ENCODE results near the gene PLPP1.

The PLPP1 gene

DNA sequence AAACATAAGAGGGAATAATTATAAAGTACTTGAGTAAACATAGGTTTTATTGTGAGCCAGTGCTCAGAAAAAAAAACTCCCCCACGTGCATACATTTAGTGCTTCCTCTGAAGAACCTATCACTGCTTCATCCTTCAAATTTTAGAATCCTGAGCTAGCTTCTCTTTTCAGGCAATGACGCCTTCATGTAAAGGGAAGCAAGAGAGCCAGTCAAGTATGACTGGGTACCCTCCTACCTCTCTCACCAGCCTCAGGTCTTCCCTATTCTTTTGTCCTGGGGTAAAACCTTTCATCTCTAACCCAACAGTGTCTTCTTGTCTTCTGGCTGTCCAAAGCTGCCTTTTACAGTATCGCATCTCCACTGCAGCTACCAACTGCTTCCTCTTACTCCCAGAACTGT lies 32.0 kb downstream of the PLPP1 start:
- DNase-seq = no peak

DNA sequence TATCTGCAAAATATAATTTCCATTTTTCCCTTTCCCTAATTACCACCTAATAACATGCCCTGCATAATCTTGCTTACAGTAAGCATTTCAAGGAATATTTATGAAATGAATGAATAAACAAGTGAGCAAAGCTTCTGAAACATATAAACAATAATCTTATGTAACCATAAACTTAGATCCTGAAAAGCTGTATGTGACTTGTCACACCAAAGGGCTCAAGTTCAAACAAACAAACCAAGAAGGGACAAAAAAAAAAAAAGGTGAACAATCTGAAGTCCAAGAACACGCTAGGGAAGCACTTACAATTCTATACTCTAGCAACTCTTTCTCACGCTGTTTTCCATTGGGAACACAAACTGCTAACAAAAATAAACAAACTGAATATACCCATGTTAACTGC lies 36.3 kb downstream of the PLPP1 start:
- no peak for DNase-seq

DNA sequence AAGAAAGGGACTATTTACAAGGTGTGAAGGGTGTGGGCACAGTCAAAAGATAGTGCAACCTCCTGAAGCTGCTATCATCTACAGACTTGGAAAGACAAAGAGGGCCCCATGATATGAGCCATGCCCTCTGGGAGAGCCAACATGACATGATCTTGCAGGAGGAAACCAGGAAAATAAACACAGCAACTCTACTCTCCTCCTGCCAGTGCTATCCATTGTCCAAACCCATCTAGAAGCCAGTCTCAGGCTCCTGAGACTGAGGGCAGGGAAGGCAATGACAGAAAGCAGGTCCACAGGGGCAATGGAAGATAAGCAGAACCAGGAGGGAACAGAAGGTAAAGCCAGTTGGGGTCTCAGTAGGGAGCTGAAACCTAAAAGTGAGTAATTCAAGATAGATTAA lies 37.1 kb downstream of the PLPP1 start:
- no peak for DNase-seq

DNA sequence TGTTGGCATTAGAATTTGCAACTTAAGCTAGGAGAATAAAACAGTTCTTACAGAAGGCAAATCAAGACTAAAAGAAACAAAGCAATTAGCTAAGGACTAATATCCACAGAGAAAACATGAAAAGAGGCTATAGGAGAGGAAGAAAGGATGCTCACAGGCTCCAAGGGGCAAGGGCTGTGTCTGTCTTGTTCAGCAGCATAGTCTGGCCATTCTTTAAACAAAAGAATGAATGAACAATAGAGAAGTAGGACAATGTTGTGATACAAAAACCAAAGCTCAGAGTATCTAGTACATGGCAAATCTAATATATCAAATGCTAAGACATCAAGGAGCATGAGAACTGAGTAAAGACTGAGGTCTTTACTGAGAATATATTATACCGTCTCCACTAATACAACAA lies 39.5 kb downstream of the PLPP1 start:
- DNase-seq = no peak

DNA sequence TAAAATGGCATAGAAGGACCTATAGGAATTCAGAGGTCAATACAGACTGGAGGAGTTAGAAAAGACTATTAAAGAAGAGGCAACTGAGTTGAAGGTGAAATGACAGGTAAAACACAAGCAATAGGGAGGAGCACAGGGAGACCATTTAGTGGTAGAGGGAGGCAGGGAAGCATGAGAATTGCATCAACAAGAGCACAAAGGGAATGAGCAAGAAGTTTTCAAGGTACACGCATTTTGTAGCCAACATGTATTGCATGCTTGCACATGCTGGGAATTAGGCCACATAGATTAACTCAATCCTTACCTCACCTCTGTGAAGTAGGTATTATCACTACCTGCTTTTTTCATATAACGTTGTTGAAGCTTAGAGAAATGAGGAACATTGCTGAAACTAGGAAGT lies 42.3 kb downstream of the PLPP1 start:
- DNase-seq = no peak

DNA sequence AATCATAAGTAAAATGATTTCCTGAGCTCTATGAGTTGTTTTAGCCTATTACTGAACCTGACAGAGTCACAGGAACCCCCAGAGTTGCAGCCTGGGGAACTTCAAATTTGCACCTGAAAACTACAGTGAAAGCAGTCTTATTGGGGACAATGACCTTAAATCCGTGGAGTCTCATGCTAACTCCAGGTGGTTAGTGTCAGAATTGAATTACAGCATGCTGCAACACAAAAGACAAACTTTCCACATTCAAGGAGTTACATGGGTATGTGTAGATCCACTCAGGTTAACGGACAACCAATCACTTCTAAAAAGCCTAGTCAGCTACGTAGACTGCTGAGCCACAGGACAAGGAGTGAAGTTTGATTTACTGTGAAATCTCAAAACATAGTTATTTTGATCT lies 49.7 kb downstream of the PLPP1 start:
- DNase-seq = no peak

DNA sequence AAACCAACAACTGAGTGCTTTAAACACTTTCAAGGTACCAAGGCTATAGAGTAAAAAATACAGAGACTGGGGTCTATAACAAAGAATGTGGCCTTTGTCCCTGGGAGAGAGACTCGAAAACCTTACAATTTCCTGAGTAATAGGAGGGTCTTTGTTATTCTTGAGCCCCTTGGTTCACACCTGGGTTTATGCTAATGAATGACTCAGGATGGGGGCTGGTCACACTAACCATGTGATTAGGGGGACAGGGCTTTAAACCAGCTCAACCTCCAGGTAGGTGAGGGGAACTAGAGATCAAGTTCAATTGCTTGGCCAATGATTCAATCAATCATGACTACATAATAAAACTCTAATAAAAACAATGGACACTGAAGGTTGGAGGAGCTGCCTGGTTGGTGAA lies 50.2 kb downstream of the PLPP1 start:
- no peak for DNase-seq

DNA sequence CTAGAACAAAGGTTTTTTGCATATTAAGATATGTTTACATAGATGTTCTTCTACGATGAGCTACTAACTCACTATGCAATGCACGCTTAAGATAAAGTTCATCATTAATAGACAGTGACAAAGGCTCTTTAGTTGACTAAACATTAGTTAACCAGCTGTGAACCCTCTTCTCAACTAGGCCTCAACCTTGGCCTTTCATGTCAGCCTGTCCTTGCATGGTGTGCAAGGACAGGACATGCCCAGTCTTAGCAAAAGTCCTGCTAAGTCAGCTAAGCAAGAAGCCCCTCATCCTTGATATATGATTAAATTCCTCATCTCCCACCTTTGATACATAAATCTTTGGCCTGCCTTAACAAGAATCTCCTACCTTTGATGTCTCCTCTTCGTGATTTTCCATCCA lies 50.9 kb downstream of the PLPP1 start:
- DNase-seq = no peak

DNA sequence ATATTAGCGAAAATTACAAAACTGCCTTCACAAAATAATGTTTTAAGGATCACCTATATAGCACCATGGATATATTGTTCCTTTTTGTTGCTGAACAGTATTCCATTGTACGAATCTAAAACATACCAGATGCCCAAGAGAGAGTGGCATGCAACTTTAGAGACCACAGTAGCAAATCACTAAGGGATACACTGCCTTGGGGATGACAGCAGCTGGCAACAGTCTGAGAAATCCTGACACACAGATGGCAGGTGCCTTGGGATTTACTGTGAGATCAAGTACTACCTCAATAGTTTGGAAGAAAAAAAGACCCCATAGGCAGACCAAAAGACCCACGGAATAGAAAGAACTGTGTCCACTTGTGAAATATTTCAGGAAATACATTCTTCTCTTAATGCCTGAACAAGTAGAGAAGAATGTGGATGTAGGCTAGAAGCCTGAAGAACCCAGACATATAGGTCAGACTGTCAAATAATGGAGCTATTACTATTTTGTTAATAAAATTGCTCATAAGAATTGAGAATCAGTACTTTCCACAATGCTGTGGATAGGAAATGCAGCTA lies 53.4 kb downstream of the PLPP1 start:
- DNase-seq = no peak

DNA sequence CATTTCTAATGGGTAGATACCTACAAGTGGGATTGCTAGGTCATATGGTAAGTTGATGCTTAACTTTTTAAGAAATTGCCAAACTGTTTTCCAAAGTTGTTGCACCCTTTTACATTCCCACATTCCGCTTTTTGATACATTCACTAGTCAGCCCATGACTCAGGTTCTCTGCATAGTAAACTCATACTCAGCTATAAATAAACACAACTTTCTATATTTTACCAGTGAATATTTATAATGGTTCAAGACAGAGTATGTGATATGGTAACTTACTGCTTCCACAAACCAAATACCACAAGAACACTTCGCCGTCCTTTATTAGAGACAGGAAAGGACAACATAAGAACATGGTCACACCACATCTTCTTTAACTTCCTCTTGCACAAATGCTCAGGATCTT lies 54.0 kb downstream of the PLPP1 start:
- no peak for DNase-seq

DNA sequence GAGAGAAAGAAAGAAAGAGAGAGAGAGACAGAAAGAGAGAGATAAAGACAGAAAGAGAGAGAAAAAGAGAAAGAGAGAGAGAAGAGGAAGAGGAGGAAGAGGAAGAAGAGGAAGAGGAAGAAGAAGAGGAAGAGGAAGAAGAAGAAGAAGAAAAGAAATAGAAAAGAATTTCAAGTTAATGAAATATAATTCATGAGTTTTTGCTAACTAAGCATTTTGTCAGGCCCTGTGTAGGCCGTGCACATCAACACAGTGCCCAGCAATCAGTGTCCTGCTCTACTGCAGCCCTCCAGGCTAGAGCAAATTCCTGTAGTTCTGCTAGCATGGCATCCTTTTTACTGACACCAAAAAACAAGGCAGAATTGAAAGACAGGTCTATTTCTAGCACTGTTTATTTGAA lies 62.1 kb downstream of the PLPP1 start:
- DNase-seq = no peak

DNA sequence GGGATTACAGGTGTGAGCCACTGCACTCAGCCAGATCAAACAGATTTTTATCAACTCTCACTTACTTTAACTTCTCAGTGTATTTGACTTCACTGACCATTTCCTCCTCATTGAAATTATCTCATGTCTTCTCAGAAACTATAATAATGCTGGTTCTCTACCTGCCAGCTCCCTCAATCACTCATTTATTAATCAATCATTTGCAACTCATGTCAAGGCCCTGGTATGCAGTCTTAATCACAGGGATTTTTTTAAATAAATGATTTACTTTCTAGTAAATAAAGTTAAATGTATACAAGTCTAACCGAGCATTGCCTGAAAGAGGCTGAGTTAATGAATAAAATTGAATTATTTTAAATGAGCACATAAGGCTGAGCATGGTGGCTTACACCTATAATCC lies 63.3 kb downstream of the PLPP1 start:
- DNase-seq = no peak

DNA sequence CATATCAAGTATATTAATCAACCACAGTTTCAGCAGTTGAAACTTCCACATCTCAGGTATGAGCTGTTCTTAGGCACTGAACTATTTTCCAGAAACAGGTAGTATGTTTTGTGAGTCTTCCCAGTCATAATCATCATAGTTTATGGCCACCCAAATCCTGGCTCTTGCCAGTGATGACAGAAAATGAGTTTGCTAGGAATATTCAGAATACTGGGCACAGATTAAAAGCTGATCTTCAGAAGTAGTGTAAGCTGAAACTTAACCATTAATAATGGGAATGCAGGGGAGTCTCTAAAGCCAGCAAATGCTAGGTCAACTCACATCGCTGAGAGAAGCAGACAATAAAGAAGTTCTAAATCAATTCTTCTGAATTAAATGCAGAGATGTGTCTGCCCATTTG lies 64.5 kb downstream of the PLPP1 start:
- no peak for DNase-seq

DNA sequence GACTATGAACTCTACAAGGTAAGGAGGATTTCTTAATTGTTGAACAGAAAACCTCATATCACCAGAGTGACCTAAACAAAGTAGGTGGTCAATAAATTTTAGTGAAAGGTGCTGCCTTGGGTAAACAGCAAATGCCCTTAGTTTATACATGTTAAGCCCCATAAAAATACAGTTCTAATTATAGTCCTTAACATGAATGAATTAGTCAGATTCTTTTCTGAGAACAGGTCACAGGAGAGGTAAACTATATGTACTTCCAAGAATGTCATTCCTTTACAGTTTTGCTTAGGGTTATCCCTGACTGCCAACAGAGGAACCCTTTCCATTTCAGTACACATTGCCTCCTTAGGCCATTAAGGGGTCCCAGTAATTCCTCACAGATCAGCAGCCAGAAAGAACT lies 64.9 kb downstream of the PLPP1 start:
- DNase-seq = no peak

DNA sequence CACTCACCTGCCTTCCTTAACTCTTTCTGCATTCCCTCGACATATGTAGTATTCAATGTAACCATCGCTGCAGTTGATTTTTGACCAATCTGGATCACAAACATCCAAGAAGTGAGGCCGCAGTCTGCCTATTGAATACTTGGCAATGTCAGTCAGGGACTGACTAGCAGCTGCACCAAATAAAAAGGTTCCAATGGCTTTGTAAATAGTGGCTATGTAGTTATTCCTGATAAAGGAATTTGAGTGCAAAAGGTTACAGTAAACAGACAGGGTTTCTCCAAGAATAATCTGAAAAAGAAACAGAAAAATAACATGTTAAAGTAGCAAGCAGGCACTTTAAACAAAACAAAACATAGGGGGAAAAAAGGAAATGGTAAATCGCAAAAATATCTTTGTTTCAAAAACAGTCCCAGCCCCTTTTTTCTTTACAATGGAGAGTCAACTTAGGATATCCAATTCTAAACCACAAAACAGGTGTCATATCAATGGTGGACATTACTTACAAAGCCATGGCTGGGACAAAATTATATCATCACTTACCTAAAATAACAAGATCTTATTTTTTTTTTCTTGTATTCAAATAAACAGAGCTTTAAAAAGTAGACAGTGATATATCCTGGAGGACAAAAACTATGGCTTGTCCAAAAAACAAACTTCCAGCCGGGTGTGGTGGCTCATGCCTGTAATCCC lies 66.8 kb downstream of the PLPP1 start:
- DNase-seq = no peak

DNA sequence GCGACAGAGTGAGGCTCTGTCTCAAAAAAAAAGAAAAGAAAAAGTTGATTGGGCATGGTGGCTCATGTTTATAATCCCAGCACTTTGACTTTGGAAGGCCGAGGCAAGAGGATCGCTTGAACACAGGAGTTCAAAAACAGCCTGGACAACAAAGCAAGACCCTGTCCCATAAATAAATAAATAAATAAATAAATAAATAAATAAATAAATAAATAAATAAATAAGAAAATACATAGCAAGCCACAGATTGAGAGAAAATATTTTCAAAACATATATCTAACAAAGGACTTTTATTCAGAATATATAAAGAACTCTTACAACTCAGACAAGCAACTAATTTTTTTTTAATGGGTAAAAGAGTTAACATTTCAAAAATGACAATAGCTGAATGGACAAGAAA lies 71.2 kb downstream of the PLPP1 start:
- DNase-seq = no peak

DNA sequence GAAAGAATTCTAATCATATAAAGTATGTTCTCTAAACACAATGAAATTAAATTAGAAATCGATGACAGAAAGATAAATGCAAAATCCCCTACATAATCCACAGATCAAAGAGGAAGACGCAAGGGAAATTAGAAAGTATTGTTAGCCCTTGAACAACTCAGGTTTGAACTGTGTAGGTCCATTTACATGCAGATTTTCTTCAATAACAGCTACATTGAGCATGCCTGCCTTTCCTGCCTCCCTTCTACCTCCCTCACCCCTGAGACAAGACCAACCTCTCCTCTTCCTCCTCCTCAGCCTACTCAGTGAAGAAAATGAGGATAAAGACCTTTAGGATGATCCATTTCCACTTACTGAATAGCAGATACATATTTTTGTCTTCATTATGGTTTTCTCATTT lies 75.2 kb downstream of the PLPP1 start:
- DNase-seq = no peak

DNA sequence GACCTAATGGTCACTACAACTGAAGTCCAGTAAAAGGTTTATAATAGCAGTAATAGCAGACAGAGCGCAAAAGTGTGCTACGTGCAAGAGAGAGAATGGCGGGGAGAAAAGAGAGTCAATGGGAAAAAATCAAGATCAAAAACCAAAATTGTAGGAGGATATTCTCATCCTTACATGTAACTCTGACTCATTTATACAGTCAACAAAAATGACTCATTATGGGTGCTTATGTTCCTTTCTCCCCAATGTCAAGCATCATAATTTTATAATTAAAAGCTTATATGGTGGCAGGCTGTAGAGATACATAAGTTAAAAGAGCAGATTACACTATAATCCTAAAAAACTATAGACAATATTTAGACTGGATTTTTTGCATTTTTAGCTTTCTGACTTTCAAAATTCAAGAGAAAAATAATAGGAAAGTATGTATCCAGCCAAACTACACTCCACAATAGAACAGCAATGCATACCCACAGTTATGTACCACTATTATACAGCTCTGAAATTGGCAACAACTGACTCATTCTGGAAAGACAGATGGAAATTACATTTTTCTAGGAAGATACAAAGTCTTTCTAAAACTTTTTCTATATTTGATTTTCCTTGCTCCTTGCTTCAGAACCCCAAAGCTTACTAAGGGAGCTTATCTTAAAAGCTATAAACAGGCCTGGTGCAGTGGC lies 78.4 kb downstream of the PLPP1 start:
- no peak for DNase-seq

DNA sequence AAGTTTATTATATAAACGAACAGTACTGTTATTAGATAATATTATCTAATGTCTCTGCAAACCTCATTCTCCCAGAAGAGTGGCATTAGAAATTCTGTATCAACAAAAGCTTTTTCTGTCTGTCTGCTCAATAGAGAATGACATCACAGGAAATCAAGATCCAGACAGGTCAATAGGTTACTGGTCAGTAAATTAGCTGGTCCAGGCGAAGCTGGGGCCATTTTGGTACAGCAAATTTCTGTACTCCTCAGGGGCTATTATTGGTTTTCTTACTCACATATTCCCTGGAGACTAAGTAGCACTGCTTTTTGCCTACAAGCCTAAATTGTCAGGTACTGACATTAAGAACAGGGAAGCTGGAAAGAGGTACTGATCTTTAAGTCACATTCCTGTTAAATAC lies 80.5 kb downstream of the PLPP1 start:
- no peak for DNase-seq

DNA sequence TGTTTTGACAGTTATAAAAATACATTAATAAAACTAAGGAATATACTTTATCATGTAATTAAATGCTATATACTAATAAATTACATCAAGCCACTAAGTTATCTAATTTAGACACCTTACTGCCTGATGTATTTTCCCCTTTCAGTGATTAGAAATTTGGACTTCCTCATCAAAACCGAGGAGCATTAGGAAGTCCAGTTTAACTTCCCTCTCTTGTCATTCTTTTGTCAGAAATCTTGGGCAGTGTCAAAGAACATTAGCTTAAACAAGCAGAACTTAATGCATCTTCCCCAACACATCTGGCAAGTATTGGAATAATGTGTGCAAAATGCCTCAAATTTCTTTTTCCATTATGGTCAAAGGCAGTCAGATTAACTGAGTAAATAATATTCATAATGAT lies 81.6 kb downstream of the PLPP1 start:
- DNase-seq = no peak

DNA sequence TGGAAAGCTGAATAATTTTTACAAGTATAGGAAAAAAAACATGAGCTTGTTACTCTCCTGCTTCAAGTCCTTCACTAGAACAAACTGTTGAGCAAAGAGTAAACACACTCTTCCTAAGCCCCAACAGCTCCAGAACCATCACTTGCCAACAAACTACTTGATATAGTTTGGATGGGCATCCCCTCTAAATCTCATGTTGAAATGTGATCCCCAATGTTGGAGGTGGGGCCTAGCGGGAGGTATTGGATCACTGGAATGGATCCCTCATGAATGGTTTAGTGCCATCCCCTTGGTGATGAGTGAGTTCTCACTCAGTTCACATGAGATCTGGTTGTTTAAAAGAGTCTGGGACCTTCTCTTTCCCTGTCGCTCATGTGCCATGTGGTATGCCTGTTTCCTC lies 82.8 kb downstream of the PLPP1 start:
- DNase-seq = no peak

DNA sequence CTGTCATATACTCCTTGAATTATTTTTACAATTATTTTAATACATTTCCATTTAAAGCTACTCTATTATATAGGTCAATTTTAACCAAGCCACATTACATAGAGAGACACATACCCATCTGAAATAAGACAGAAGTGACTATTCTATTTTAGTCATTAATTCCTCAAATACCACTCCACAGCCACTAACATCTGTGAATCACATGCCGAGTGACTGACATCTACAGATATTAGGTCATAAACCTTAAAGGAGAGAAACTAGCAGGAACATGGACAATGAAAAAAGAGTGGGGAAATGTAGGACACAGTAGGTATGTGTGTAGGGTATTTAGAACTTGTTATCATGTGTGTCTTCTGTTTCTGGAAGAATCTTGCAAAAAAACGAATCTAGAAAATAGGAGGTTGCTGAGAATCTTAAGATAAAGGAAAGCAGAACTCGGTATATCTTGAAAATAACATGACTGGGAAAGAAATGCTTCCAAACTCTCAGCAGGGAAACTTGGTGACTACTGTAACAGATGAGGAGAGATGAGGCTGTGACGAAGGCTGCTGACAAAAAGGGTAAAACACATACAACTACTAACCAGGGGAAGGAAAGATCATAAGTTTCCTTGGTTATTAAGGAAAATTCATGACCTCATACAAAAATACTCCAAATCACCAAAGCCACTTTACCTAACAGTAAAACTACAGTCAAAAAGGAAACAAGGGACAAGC lies 84.6 kb downstream of the PLPP1 start:
- no peak for DNase-seq

DNA sequence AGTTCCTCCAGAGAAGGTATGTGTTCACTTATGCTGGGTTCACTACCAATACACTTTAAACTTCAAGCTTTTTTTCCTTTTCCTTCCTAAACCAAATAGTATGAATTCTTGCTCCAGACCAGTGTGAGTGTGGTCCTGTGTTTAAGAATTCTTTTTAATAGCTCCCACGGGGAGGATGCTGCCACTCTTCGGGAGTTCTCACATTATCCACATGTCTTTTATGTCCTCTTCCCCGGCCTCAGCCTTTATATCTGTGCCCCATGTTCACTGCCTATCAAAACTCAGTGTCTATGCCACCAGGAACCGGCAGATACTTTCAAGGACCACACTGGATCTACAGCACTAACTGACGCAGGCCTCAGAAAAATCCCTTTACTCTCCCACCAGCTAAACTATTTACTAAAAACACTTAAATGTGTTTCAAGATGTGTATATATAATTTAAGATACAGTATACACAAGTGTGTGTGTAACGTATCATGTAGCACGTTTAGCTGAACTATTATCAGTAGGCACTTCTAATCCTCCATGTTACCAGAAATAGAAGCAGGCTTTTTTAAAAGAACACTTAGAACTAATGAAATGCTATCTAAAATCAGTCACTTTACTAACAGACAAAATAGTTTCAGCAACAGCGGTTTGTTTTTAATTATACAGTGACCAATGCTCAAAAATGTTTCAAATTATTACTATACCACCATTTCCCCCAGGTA lies 88.0 kb downstream of the PLPP1 start:
- DNase-seq = no peak

DNA sequence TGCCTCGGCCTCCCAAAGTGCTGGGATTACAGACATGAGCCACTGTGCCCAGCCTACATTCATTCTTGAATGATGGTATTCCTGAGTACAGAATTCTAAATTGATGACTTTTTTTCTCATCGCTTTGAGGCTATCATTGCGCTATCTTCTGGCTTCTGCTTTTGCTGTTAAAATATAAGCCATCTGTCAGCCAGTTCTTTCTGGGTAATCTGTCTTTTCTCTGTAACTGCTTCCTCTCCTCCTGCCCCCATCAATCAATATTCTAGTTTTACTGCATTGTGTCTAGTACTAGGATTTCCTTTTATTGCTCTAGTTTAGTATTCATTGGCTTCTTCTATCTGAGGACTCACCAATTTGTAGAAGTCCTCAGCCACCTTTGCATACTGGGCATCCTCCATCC lies 89.0 kb downstream of the PLPP1 start:
- no peak for DNase-seq

Measured in activated naive CD4-positive, alpha-beta T cell treated with Interleukin-2 at 50 U/mL for 16 hours (primary cell).